ENCODE measurements around the gene HSPA14. TPM values are rescaled to one million over a fixed set of nuclear protein-coding genes. Genes with fewer than 3 reads are reported as not detected.

Gene HSPA14
- total and polyA plus RNA-seq, 2 of the 8 experiments (the other 6 are each of a cell fraction or from before 2014, with no cell fraction given): 20.5 to 36.4 TPM

Other genes with a start within 250 kb of the HSPA14 start
- gene FAM107B, start 63.4 kb upstream of the HSPA14 start, total RNA-seq (2021; fragmentation: NEBNext Ultra II Directional; extraction: Animal tissue kit (Norgen Biotek cat#: 25700)): 26.2 and 28.1 TPM in 2 replicates
- gene FAM107B, start 63.4 kb upstream of the HSPA14 start, polyA plus RNA-seq (2011; rRNA removed): 4.7 and 7.5 TPM in 2 replicates
- 0.32 and 0.36 TPM in 2 replicates for gene CDNF, start 269 bp upstream of the HSPA14 start, total RNA-seq (2021; fragmentation: NEBNext Ultra II Directional; extraction: Animal tissue kit (Norgen Biotek cat#: 25700))
- gene CDNF, start 269 bp upstream of the HSPA14 start, polyA plus RNA-seq (2011; rRNA removed): 0.27 and 0.67 TPM in 2 replicates
- gene MSANTD7, start within 50 bp of the HSPA14 start, total RNA-seq (2021; fragmentation: NEBNext Ultra II Directional; extraction: Animal tissue kit (Norgen Biotek cat#: 25700)): 15.2 and 16.0 TPM in 2 replicates
- gene MSANTD7, start within 50 bp of the HSPA14 start, polyA plus RNA-seq (2011; rRNA removed): 4.9 and 5.0 TPM in 2 replicates
- gene SUV39H2, start 40.6 kb downstream of the HSPA14 start, total RNA-seq (2021; fragmentation: NEBNext Ultra II Directional; extraction: Animal tissue kit (Norgen Biotek cat#: 25700)): 54.9 and 62.3 TPM in 2 replicates
- 11.6 and 19.4 TPM in 2 replicates for gene SUV39H2, start 40.6 kb downstream of the HSPA14 start, polyA plus RNA-seq (2011; rRNA removed)
- 5.6 and 7.4 TPM in 2 replicates for gene DCLRE1C, start 115.8 kb downstream of the HSPA14 start, total RNA-seq (2021; fragmentation: NEBNext Ultra II Directional; extraction: Animal tissue kit (Norgen Biotek cat#: 25700))
- gene DCLRE1C, start 115.8 kb downstream of the HSPA14 start, polyA plus RNA-seq (2011; rRNA removed): 0.64 and 0.77 TPM in 2 replicates
- gene MEIG1, start 121.1 kb downstream of the HSPA14 start, total RNA-seq (2021; fragmentation: NEBNext Ultra II Directional; extraction: Animal tissue kit (Norgen Biotek cat#: 25700)): not detected in 2 replicates
- gene MEIG1, start 121.1 kb downstream of the HSPA14 start, polyA plus RNA-seq (2011; rRNA removed): not detected in 2 replicates
- gene OLAH, start 205.6 kb downstream of the HSPA14 start, total RNA-seq (2021; fragmentation: NEBNext Ultra II Directional; extraction: Animal tissue kit (Norgen Biotek cat#: 25700)): not detected in 2 replicates
- not detected in 2 replicates for gene OLAH, start 205.6 kb downstream of the HSPA14 start, polyA plus RNA-seq (2011; rRNA removed)

Measured in H1 (cell line).